Neural cell (in vitro differentiated cells): ENCODE results near the gene FBXL20.

Source experiments
- CTCF ChIP-seq: fragments of 450-650 bp; IDR thresholded peaks from 2 replicates; pipeline ENCODE4 v1.5.1; 2014; ENCODE audit warnings: antibody characterized with exemption, mild to moderate bottlenecking, moderate library complexity; ENCODE audit not compliant: poor library complexity, severe bottlenecking
- EZH2 ChIP-seq: fragments of 200-600, 300-800 bp; shearing (Covaris generic), sonication (generic); IDR thresholded peaks from 2 replicates; pipeline ENCODE4 v1.6.1; 2014; ENCODE audit warnings: antibody characterized with exemption, low read length, borderline replicate concordance, mild to moderate bottlenecking; ENCODE audit not compliant: insufficient read depth, poor library complexity, severe bottlenecking
- POLR2AphosphoS5 ChIP-seq: IDR thresholded peaks from 2 replicates; pipeline ENCODE4 v1.6.1; 2012
- REST ChIP-seq: IDR thresholded peaks from 2 replicates; pipeline ENCODE4 v1.6.1; 2012; ENCODE audit warnings: borderline replicate concordance

- TF ChIP-seq EZH2 = peak; percentile 45
- no peak for TF ChIP-seq CTCF
- no peak for TF ChIP-seq POLR2AphosphoS5
- TF ChIP-seq REST = no peak
These were observed 176.6 kb downstream of the FBXL20 start for GRCh38 chr17:39224778-39225307.
